ENCODE results near the gene ST8SIA1.

- no peak for TF ChIP-seq POLR2AphosphoS5 (IDR thresholded peaks at IDR 0.05; ENCODE audit: low read depth, low read length)
- TF ChIP-seq POLR2A (IDR thresholded peaks at IDR 0.05; ENCODE audit: low read depth, low read length): no peak
- TF ChIP-seq PAX5 (IDR thresholded peaks at IDR 0.05; ENCODE audit: insufficient read depth, low read length, severe bottlenecking): no peak
- TF ChIP-seq SPI1 (IDR thresholded peaks at IDR 0.05; ENCODE audit: low read depth, low read length): no peak
- TF ChIP-seq TAF1 (IDR thresholded peaks at IDR 0.05; ENCODE audit: low read depth, low read length): no peak
These were observed 37.9 kb upstream of the ST8SIA1 start for GRCh38 chr12:22372277-22372837.

Data from GM12891 (cell line).